Activated T-cell treated with anti-CD3 and anti-CD28 coated beads, Interleukin-2, amount 50 U/mL, for 1 hour (primary cell): Measurements from ENCODE around the gene TMEM176A.

ENCODE experiments used
- DNase-seq: peaks from one replicate; pipeline ENCODE4 v3.0.0-alpha.2; 2020

TMEM176A gene

DNA sequence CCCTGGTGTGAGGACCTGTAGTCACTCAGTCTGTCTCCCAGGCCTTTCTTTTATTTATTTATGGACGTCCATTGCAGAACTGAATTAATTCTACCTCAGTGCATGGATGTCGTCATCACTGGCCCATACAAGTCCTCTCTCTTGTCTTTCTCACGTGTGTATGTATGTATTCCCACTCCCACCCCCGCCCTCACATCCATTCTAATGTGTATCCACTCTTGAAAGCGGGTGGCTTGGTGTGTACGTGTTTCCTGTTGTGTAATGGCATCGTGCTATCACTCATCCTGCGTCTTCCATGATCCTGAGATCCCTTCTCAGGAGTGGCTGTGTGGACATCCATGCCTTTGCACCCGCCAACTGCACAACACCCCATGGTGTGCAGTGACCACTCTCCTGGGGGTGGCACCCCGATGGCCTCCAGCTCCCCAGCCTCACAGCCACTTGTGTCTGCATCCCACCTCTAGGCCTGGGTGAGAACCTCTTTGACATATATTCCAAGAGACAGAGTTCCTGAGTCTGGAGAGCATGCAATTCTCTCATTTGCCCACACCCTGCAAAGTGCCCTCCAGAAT is 48.7 kb downstream of the TMEM176A start:
- DNase-seq: no peak

DNA sequence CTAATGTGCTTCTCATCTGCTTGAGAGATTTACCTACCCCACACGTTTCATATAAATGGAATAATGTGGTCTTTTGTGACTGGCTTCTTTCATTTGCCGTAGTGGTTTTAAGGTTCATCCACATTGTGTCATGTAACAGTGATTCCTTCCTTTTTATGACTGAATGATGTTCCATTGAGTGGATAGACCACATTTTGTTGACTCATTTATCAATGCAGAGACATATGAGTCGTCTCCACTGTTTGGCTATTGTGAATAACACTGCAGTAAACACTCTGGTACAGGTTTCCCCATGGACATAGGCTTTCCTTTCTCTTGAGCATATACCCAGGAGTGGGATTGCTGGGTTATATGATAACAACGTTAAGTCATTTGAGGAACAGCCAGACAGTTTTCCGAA is 49.7 kb downstream of the TMEM176A start:
- no peak for DNase-seq

DNA sequence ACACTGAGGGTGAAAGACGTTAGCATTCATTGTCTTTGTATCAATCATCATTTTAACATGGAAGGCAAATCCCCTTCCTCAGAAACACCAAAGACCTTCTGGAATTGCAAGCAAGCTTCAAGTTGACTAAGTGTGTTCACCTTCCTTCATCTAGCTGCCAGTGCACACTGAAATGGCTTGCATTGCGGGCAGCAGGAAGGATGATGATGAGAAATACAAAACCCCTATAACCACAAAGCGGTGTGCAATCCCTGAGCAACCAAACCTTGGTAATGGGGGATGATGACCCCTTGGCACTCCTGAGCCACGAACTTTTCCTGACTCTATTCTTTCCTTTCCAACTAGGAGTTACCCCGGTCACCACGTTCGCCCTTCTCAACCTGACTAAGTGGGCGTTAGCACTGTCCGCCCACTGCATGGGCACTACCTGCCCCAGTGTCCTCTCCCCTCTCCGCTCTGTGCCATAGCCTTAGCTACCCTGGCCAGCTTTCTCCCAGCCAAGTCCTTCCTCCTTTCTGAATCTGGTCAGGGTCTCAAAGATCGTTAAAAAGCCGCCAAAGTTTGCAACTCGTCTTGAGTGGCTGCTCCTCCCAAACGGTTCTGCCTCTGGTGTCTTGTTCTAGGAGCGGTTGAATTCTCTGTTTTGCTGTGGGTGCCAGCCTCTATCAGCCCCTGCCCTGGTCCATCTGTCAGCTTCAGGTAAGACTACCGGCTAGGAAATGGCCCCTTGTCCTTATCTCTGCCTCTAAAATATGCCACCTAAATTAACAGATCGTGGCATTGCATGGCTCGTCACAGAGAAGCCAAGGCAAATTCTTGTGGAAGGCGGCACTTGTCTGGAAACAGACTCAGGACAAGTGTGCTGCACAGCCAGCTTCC is 51.2 kb downstream of the TMEM176A start:
- no peak for DNase-seq

DNA sequence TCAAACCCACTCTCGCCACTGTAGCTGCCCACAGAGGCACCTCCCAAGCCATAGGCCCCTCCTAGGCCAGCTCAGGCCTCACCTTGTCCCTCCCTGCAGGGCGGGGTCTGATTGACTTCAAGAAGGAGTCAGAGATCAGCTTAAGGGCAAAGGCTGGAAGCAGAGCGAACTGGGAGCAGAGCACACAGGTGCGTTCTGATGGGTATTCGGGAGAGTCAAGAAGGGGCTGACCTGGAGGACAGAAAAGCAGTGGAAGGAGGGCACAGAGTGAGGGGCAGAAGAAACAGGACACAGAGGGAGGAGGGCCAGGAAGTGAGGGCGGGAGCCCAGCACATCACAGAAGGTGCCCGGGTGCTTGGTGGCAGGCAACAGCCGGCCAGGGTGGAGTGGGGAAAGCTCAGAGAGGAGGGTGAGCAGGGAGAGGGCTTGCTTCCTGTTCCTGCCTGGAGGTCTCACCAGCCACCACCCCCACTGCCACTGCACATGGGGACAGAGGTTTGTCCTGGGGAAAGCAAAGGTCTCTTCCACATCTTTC is 51.9 kb downstream of the TMEM176A start, which contains the start of gene AOC1:
Gene AOC1 (plus strand): TSS at position 147 of the 535 bp plus-strand sequence. CDS start 3,954 bp downstream, outside the sequence.
- no peak for DNase-seq

DNA sequence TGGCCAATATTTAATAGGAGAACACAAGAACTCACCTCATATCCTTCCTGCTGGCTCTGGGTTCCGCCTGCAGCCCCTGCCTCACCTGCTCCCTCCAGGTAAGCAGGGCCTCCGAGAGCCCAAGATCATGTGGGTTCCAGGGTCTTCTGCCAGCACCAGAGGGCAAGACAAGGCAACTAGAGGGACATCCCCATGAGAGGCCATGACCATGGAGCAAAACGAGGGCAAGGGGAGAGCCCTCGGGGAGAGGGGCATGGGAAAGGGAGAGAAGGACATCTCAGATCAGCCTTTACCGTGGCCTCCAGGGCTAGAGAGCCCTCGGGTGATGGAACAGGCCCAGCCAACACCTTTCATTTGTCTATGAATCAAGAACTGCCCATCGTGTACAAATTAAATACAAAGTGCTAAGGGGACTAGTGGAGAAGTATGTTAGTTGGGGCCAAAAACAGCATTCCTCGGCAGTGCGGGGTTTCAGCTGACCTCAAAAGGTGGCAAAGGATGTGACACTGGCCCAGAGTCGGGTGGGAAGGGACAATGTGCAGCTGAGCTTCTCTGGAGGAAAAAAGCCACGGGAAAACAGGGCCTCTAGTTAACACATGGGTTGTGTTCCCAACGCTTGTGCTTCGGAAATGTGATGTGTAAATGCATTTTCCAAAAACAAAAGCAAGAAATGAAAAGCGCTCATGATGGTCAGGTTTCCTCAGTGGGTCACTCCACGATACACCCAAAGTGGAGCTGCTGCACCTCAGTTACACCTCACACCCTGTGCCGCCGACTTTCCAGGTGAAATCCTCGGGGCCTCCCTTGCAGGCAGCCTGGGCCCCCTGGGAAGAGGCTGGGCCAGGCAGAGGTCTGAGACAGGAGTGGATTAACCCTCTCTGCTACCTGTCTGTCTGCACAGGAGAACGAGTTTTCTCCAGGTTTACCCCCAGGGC is 53.8 kb downstream of the TMEM176A start:
- DNase-seq: no peak
